ENCODE data around the gene FAM83G. TPM values are rescaled to one million over a fixed set of nuclear protein-coding genes. Genes with fewer than 3 reads are reported as not detected.
"Not testable (repeated sequence)": the region's sequence is repeated elsewhere in the genome, so short reads cannot be mapped to it uniquely, and the experiment has no call there.

The FAM83G gene
- total RNA-seq, 1 experiment from 2014 or later: 21.5 TPM

GRCh38 chr17:18957831-18958230 is 46.7 kb downstream of the FAM83G start:
- H3K36me3 Mint-ChIP-seq (ENCODE audit: insufficient read depth, unreplicated experiment): no peaks in the 10 kb centered on the region
- no peaks in the 10 kb centered on the region for H3K4me1 Mint-ChIP-seq (ENCODE audit: low read depth, unreplicated experiment)
- no peaks in the 10 kb centered on the region for H3K27me3 Mint-ChIP-seq (ENCODE audit: unreplicated experiment)
- no peak for TF ChIP-seq CTCF (IDR thresholded peaks at IDR 0.05; ENCODE audit: unreplicated experiment)
- no peak for DNase-seq
- no peak overlapping the region for H3K27ac Mint-ChIP-seq (ENCODE audit: unreplicated experiment)
- no peaks in the 10 kb centered on the region for H3K9me3 Mint-ChIP-seq (ENCODE audit: low read depth, unreplicated experiment)
- intact Hi-C loops (cut with micrococcal nuclease; ENCODE audit: unreplicated experiment): no loop called here
- CTCF ChIA-PET: no interaction called here
- no peak overlapping the region for H3K4me3 Mint-ChIP-seq (ENCODE audit: low read depth, unreplicated experiment)
- no TSS peak for BruUV-seq (replicated peaks)

GRCh38 chr17:18956581-18956980 is 48.0 kb downstream of the FAM83G start:
- no peak overlapping the region for H3K27ac Mint-ChIP-seq (ENCODE audit: unreplicated experiment)
- DNase-seq: no peak
- no peak overlapping the region for H3K4me3 Mint-ChIP-seq (ENCODE audit: low read depth, unreplicated experiment)
- no peaks in the 10 kb centered on the region for H3K27me3 Mint-ChIP-seq (ENCODE audit: unreplicated experiment)
- intact Hi-C loops (cut with micrococcal nuclease; ENCODE audit: unreplicated experiment): no loop called here
- no peaks in the 10 kb centered on the region for H3K9me3 Mint-ChIP-seq (ENCODE audit: low read depth, unreplicated experiment)
- no TSS peak for BruUV-seq (replicated peaks)
- no peaks in the 10 kb centered on the region for H3K36me3 Mint-ChIP-seq (ENCODE audit: insufficient read depth, unreplicated experiment)
- TF ChIP-seq CTCF (IDR thresholded peaks at IDR 0.05; ENCODE audit: unreplicated experiment): no peak
- no peaks in the 10 kb centered on the region for H3K4me1 Mint-ChIP-seq (ENCODE audit: low read depth, unreplicated experiment)
- CTCF ChIA-PET: no interaction called here

- BruUV-seq (replicated peaks); H3K4me1 Mint-ChIP-seq (ENCODE audit: low read depth, unreplicated experiment); CTCF ChIA-PET; H3K36me3 Mint-ChIP-seq (ENCODE audit: insufficient read depth, unreplicated experiment); H3K27ac Mint-ChIP-seq (ENCODE audit: unreplicated experiment); H3K27me3 Mint-ChIP-seq (ENCODE audit: unreplicated experiment); DNase-seq; H3K4me3 Mint-ChIP-seq (ENCODE audit: low read depth, unreplicated experiment); intact Hi-C loops (cut with micrococcal nuclease; ENCODE audit: unreplicated experiment); H3K9me3 Mint-ChIP-seq (ENCODE audit: low read depth, unreplicated experiment): not testable (repeated sequence)
Observed at GRCh38 chr17:18956021-18956420, 48.5 kb downstream of the FAM83G start.

GRCh38 chr17:18955009-18955408 is 49.6 kb downstream of the FAM83G start:
- TF ChIP-seq CTCF (IDR thresholded peaks at IDR 0.05; ENCODE audit: unreplicated experiment): no peak
- no peaks in the 10 kb centered on the region for H3K9me3 Mint-ChIP-seq (ENCODE audit: low read depth, unreplicated experiment)
- peaks cover 3% of the 10 kb centered on the region for H3K36me3 Mint-ChIP-seq (ENCODE audit: insufficient read depth, unreplicated experiment)
- H3K27ac Mint-ChIP-seq (ENCODE audit: unreplicated experiment): no peak overlapping the region
- H3K27me3 Mint-ChIP-seq (ENCODE audit: unreplicated experiment): no peaks in the 10 kb centered on the region
- H3K4me1 Mint-ChIP-seq (ENCODE audit: low read depth, unreplicated experiment): peaks cover 9% of the 10 kb centered on the region
- no TSS peak for BruUV-seq (replicated peaks)
- no peak overlapping the region for H3K4me3 Mint-ChIP-seq (ENCODE audit: low read depth, unreplicated experiment)
- intact Hi-C loops (cut with micrococcal nuclease; ENCODE audit: unreplicated experiment): no loop called here
- DNase-seq: no peak
- CTCF ChIA-PET: no interaction called here

- Mint-ChIP-seq H3K9me3 (ENCODE audit: low read depth, unreplicated experiment) (no peaks in the 10 kb centered on the region), H3K4me3 (ENCODE audit: low read depth, unreplicated experiment) (no peak overlapping the region), H3K27me3 (ENCODE audit: unreplicated experiment) (no peaks in the 10 kb centered on the region), H3K36me3 (ENCODE audit: insufficient read depth, unreplicated experiment) (peaks cover 3% of the 10 kb centered on the region), H3K4me1 (ENCODE audit: low read depth, unreplicated experiment) (peaks cover 9% of the 10 kb centered on the region), H3K27ac (ENCODE audit: unreplicated experiment) (no peak overlapping the region)
- intact Hi-C loops (cut with micrococcal nuclease; ENCODE audit: unreplicated experiment): no loop called here
- TF ChIP-seq CTCF (IDR thresholded peaks at IDR 0.05; ENCODE audit: unreplicated experiment): no peak
- no peak for DNase-seq
- CTCF ChIA-PET: interaction anchor here (0.6 kb wide), 1 partner anchor 30 kb away, joined by 5 read pairs; no protein-coding TSS in a partner anchor
- BruUV-seq (replicated peaks): no TSS peak
Observed at GRCh38 chr17:18954321-18954720, 50.2 kb downstream of the FAM83G start.
